NCI-H345 treated with DMSO at 0.1 percent for 48 hours (cell line): ENCODE measurements around the gene DDX50.
"Not testable (repeated sequence)": the region's sequence is repeated elsewhere in the genome, so short reads cannot be mapped to it uniquely, and the experiment has no call there.

Experiments
- DNase-seq: peaks from one replicate; lab custom pipeline; 2025; ENCODE audit not compliant: unreplicated experiment; lab: John Stamatoyannopoulos, UW

DDX50 gene

DNA sequence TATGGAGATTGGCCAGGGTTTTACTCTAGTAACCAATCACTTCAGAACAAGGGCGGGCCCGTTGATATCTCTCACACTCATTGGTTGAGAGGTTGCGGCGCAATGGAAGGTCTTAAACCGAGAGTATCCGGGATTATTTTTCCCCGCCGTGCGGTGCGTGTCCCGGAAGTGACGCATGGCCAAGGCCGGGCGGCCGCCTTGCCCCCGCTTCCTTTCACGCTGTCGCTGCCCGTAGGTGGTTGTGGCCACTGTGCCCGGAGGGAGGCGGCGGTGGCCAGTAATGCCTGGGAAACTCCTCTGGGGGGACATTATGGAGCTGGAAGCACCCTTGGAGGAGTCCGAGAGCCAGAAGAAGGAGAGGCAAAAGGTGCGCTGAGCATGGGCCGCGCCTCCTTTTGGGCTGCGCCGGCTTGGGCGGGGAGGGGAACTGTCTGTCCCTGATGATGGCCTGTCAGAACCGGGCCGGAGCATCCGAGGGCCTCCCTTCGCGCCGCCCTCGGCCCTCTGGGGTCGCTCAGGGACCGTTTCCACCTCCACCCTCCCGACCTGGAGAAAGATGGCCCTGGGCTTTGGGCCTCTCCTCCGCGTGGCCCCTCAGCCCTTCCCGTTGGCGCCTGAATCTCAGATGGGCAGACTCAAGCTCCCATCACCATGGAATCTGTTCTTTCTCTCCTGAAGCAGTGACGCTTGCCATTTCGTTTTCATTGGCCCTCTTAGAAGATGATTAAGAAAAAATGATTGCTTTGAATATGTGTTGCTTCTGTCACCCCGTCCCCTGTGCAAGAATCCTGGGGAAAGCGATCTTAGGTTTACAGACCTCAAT lies at the start of gene DDX50:
TSS of gene DDX50 (plus strand) at position 211 of the 823 bp plus-strand sequence. CDS start at position 281, 70 bp downstream.
- DNase-seq: peak; percentile 94

- DNase-seq: no peak
Observed at GRCh38 chr10:68856352-68856751, 44.8 kb upstream of the DDX50 start.

DNA sequence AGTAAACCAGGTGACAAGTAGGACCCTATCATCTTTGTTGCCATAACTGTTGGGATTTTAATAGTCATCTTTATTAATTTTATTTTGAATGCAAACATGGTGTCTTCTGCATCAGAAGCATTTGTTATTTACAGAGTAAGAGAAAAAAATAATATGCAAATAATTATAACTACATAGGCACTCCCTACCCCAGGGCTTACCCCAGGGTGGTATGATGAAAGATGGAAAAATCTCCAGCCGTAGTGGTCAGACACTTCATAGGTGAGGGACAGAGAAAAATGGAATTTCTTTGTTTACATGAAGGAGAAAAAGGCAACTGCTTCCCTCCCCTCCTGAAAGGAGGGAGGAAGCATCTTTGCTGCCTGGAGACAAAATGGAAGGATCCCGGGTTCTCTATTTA lies 44.1 kb upstream of the DDX50 start:
- no peak for DNase-seq

DNA sequence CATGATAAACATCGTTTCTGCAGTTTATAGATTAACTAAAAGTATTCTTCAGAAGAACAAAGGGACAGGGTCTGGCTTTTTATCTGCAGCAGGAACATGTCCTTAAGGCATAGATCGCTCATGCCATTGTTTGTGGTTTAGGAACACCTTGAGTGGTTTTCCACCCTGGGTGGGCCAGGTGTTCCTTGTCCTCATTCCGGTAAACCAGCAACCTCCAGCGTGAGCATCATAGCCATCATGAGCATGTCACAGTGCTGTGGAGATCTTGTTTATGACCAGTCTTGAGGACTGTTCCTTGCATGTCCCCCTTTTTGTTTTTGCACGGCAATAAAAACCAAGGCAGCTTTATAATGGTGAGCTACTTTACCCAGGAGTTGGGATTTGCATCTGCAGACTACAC lies 39.9 kb upstream of the DDX50 start:
- DNase-seq: no peak

GRCh38 chr10:68864611-68865010 lies 36.5 kb upstream of the DDX50 start:
- DNase-seq: no peak

- not testable (repeated sequence) for DNase-seq
Observed at GRCh38 chr10:68868173-68868572, 32.9 kb upstream of the DDX50 start.

GRCh38 chr10:68869623-68870022 lies 31.5 kb upstream of the DDX50 start:
- no peak for DNase-seq

DNA sequence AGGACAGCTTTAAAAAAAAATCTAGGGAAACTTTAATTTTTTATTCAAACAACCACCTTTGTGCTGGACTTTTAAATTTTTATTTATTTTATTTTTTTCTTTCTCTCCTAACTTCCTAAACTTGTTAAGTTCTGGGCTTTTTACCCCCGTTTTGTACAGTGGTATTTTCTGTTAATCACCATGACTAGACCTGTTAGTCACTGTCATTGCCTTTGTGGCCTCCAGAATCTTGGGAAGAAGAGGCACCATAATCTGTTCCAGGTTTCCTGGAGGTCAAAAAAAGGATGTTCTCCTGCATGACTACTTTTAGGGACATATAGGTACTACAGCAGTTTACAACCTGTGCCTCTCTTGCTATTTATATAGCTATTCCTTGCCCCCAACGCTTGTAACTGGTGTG lies 31.1 kb upstream of the DDX50 start:
- DNase-seq: no peak

DNA sequence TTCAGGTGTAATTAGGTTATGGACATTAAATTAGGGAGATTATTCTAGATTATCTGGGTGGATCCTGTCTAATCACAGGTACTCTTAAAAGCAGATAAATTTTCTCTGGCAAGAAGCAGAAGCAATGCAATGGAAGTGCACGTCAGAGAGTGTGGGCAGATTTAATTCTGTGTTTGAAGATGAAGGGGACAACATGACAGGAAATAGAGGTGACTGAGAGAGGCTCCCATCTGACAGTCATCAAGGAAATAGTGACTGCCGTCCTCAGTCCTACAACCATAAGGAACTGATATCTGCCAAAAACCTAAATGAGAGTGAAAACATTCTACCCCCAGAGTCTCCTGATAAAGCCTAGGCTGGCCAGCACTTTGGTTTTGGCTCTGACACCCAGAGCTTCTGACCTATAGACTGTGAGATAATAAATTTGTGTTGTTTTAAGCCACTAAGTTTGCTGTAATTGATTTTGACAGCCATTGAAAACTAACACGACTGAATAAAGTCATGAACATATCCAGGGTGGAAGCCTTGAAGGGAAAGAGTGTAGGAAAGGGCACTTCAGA lies 30.5 kb upstream of the DDX50 start:
- DNase-seq: no peak

- DNase-seq: peak; percentile 35
Observed at GRCh38 chr10:68871105-68871711, 29.9 kb upstream of the DDX50 start.

GRCh38 chr10:68871731-68872342 lies 29.3 kb upstream of the DDX50 start:
- peak; percentile 93 for DNase-seq

- no peak for DNase-seq
Observed at GRCh38 chr10:68876246-68877138, 24.6 kb upstream of the DDX50 start.

- DNase-seq: no peak
Observed at GRCh38 chr10:68877482-68878110, 23.5 kb upstream of the DDX50 start.

GRCh38 chr10:68878496-68878895 lies 22.6 kb upstream of the DDX50 start:
- DNase-seq: no peak

DNA sequence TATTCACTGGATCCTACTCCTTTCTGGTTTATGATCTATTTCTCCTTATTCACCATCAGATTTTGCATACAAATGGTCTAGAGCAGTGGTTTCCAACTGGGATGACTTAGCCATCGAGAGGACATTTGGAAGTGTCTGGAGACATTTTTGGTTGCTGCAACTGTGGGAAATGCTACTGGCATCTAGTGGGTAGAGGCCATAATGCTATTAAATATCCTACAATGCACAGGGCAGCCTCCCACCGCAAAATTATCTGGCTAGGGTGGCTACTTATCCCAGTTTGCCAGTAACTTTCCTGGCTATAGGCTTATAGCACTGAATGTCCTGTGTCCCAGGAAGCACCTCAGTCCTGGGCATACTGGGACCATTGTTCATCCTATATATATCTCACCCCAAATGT lies 21.5 kb upstream of the DDX50 start:
- DNase-seq: no peak

- no peak for DNase-seq
Observed at GRCh38 chr10:68880181-68880580, 20.9 kb upstream of the DDX50 start.

- DNase-seq: no peak
Observed at GRCh38 chr10:68895041-68895440, 6.1 kb upstream of the DDX50 start.

DNA sequence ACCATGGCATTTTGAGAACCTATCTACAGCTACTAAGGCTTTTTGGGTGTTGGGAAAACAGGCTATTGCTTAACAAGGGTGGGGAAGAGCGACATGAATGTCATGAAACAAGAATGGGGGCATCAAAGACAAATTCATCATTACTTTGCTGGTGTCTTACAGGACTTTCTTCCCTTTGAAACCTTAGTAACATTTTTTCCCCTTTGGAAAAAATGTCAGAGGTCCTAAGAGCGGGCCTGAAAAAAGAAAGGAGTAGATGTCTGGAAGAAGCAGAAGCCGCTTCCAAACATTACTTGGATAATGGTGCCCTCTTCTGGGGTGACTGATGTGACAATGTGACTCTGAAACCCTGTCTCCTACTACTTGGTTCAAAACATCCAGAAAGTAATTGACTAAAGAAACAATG lies 3.8 kb upstream of the DDX50 start:
- DNase-seq: peak; percentile 7

- DNase-seq: no peak
Observed at GRCh38 chr10:68899186-68899745, 1.8 kb upstream of the DDX50 start.
